GM12878 (cell line): ENCODE data around the gene HEG1. TPM values are rescaled to one million over a fixed set of nuclear protein-coding genes. Genes with fewer than 3 reads are reported as not detected.

ENCODE experiments used
- ATAC-seq: fragments of 200-7000 bp; cut with Tn5 transposase; 3 replicates; pipeline ENCODE4 v1.9.1; 2020; ENCODE audit warnings: mild to moderate bottlenecking, moderate library complexity
- BruUV-seq: library from RNA; stranded (reverse); fragments of 400-500 nt; replicated peaks from 2 replicates; lab custom pipeline; 2021; lab: Mats Ljungman, UMichigan
- CTCF ChIA-PET: fragments of 300-600 bp; sonication (Branson Sonifier 250); formaldehyde crosslinking; extraction: SDS; loops from one replicate; lab custom pipeline; 2021; ENCODE audit warnings: inconsistent platforms; lab: Yijun Ruan, JAX
- POLR2A ChIA-PET: fragments of 350-600 bp; formaldehyde crosslinking; extraction: SDS; loops from one replicate; lab custom pipeline; 2021; ENCODE audit warnings: inconsistent platforms; lab: Charles Lee
- RAD21 ChIA-PET: fragments of 300-600 bp; sonication (Branson Sonifier 250); formaldehyde crosslinking; loops from one replicate; lab custom pipeline; 2023; ENCODE audit warnings: antibody characterized with exemption; ENCODE audit not compliant: unreplicated experiment; lab: Charles Lee
- SMC1A ChIA-PET: fragments of 300-600 bp; sonication (Branson Sonifier 250); formaldehyde crosslinking; loops from one replicate; lab custom pipeline; 2023; ENCODE audit not compliant: unreplicated experiment, uncharacterized antibody; lab: Charles Lee
- DNase-seq: peaks from one replicate; pipeline ENCODE4 v3.0.0-alpha.2; 2011; ENCODE audit warnings: low read depth, low spot score
- FAIRE-seq: peaks from 3 replicates; lab custom pipeline; 2011; peaks lifted over from hg19 to GRCh38; lab: Jason Lieb, UNC
- H2AFZ ChIP-seq: 2 replicates; pipeline ENCODE4 v1.6.0; 2011; ENCODE audit warnings: low read depth, low read length, control low read depth; ENCODE audit not compliant: control insufficient read depth
- H3K27ac ChIP-seq: 2 replicates; pipeline ENCODE4 v1.5.1; 2011; ENCODE audit warnings: control low read depth; ENCODE audit not compliant: control insufficient read depth, insufficient read depth
- H3K27me3 ChIP-seq, 2 experiments: replicated peaks in 1 of 2; 2 replicates each; pipeline versions ENCODE4 v1.6.0 to v1.6.1; 2011; ENCODE audit warnings: low read length in 1 of 2; ENCODE audit not compliant: control insufficient read depth in 2 of 2, insufficient read depth in 2 of 2
- H3K36me3 ChIP-seq, 2 experiments: 2 replicates each; pipeline ENCODE4 v1.5.1; 2011; ENCODE audit warnings: low read length in 1 of 2; ENCODE audit not compliant: control insufficient read depth in 2 of 2, insufficient read depth in 2 of 2
- H3K4me1 ChIP-seq: 2 replicates; pipeline ENCODE4 v1.6.1; 2011; ENCODE audit warnings: mild to moderate bottlenecking, low read length, moderate library complexity, mixed read lengths; ENCODE audit not compliant: control insufficient read depth, insufficient read depth
- H3K4me2 ChIP-seq: 2 replicates; pipeline ENCODE4 v1.6.0; 2011; ENCODE audit warnings: control low read depth; ENCODE audit not compliant: control insufficient read depth, insufficient read depth
- H3K4me3 ChIP-seq: fragments of 200-600 bp; sonication (generic); 2 replicates; pipeline ENCODE4 v1.5.1; 2016
- H3K79me2 ChIP-seq: 2 replicates; pipeline ENCODE4 v1.6.0; 2011; ENCODE audit warnings: low read length; ENCODE audit not compliant: control insufficient read depth, insufficient read depth
- H3K9ac ChIP-seq: 2 replicates; pipeline ENCODE4 v1.8.0; 2011; ENCODE audit warnings: low read length, control low read depth, mixed read lengths; ENCODE audit not compliant: control insufficient read depth, insufficient read depth
- H3K9me3 ChIP-seq: replicated peaks from 3 replicates; pipeline ENCODE4 v1.5.1; 2011; ENCODE audit warnings: mild to moderate bottlenecking, low read length; ENCODE audit not compliant: control insufficient read depth, insufficient read depth
- H4K20me1 ChIP-seq: 2 replicates; pipeline ENCODE4 v1.6.0; 2011; ENCODE audit not compliant: control insufficient read depth, insufficient read depth
- CBX3 ChIP-seq: fragments of 200-600 bp; sonication (generic); IDR thresholded peaks from 2 replicates; pipeline ENCODE4 v1.6.1; 2016; ENCODE audit warnings: low read depth, borderline replicate concordance
- NR2C2 ChIP-seq: IDR thresholded peaks from 2 replicates; pipeline ENCODE4 v1.6.1; 2011; ENCODE audit warnings: borderline replicate concordance, low read depth; ENCODE audit not compliant: control insufficient read depth, insufficient read length
- RELA ChIP-seq: fragments of 450-650 bp; IDR thresholded peaks from 2 replicates; pipeline ENCODE4 v1.8.0; 2014; ENCODE audit warnings: borderline replicate concordance; ENCODE audit not compliant: partially characterized antibody
- WGBS: methylation state at CpG from one replicate; pipeline ENCODE4 v1.1.6; 2016; ENCODE audit warnings: low lambda C conversion rate; ENCODE audit not compliant: insufficient replicate concordance, insufficient coverage; ENCODE audit errors: missing lambda C conversion rate; 5-methylcytosine and 5-hydroxymethylcytosine counted together
- in situ Hi-C: fragments of 300-500 bp; cut with MboI; formaldehyde crosslinking; loops from 9 replicates; pipeline ENCODE4 v1.14.3; 2018; ENCODE audit warnings: mixed read lengths
- intact Hi-C: fragments of 100-400 bp; cut with micrococcal nuclease; formaldehyde crosslinking; loops from one replicate; pipeline ENCODE4 v1.14.2; 2022; ENCODE audit not compliant: unreplicated experiment
- polyA plus RNA-seq, 11 experiments: library from polyadenylated mRNA; depleted of rRNA in 4 of 11; unstranded in 6 of 11; stranded (reverse) in 5 of 11; fragments of >200 nt; fragmentation: Nextera tagmentation in 4 of 11; fragmentation: Illumina TruSeq in 1 of 11; extraction: Ambion mirVana in 4 of 11; extraction: Trizol in 1 of 11; gene quantifications; 1 replicate in 1 of 11; 2 replicates in 10 of 11; pipeline versions ENCODE4 v1.2.1 to v1.2.3, GENCODE V29; 2011 to 2016; ENCODE audit warnings: inconsistent platforms in 2 of 11, missing spikeins in 2 of 11, low read depth in 1 of 11
- total RNA-seq, 4 experiments: library from RNA; depleted of rRNA in 3 of 4; stranded (reverse); fragments of >200 nt in 3 of 4; fragmentation: Illumina TruSeq in 1 of 4; extraction: Trizol in 1 of 4; gene quantifications; 2 replicates each; pipeline versions ENCODE4 v1.2.1 to v1.2.3, GENCODE V29; 2013 to 2021
- TF ChIP-seq, protein P1 (sequence below): IDR thresholded peaks from 2 replicates; pipeline ENCODE4 v1.6.1; 2012; ENCODE audit warnings: low read length, inconsistent platforms

Gene HEG1
- total and polyA plus RNA-seq, 10 of the 15 experiments (the other 5 are each of a cell fraction or from before 2014, with no cell fraction given) = 2.2 to 32.1 (median 7.6) TPM

DNA sequence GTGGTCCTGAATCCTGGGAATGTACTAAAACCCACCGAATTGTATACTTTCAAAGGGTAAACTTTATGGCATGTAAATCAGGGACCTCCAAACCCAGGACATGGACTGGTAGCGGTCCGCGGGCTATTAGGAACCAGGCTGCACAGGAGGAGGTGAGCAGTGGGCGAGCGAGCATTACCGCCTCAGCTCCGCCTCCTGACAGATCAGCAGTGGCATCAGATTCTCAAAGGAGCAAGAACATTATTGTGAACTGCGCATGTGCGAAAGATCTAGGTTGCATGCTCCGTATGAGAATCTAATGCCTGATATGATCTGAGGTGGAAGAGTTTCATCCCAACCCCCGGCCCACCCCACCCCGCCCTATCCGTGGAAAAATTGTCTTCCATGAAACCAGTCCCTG lies 22.2 kb downstream of the HEG1 start:
- FAIRE-seq (no peak), ATAC-seq (no peak), DNase-seq (no peak)
- Histone ChIP-seq H3K27ac (no peak overlapping the region), H3K4me3 (no peak overlapping the region), H3K4me1 (peaks cover 11% of the 10 kb centered on the region), H4K20me1 (no peaks in the 10 kb centered on the region), H2AFZ (no peak overlapping the region), H3K9me3 (peaks cover 47% of the 10 kb centered on the region), H3K36me3 (peaks cover 7% of the 10 kb centered on the region in 2 experiments; a peak in 3 of 4 replicates), H3K4me2 (no peak overlapping the region), H3K27me3 (no peaks in the 10 kb centered on the region), H3K79me2 (peaks cover 31% of the 10 kb centered on the region), H3K9ac (no peak overlapping the region)
- in situ Hi-C loops = no loop called here
- TF ChIP-seq, protein P1, sequence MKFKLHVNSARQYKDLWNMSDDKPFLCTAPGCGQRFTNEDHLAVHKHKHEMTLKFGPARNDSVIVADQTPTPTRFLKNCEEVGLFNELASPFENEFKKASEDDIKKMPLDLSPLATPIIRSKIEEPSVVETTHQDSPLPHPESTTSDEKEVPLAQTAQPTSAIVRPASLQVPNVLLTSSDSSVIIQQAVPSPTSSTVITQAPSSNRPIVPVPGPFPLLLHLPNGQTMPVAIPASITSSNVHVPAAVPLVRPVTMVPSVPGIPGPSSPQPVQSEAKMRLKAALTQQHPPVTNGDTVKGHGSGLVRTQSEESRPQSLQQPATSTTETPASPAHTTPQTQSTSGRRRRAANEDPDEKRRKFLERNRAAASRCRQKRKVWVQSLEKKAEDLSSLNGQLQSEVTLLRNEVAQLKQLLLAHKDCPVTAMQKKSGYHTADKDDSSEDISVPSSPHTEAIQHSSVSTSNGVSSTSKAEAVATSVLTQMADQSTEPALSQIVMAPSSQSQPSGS = no peak
- CTCF ChIA-PET = interaction anchor here (0.8 to 1.7 kb wide), 6 partner anchors 9 to 133 kb away, joined by 3 to 5 read pairs (median 3); no protein-coding TSS in a partner anchor
- intact Hi-C loops = no loop called here
- 96% methylated on average over 14 of the region's 14 CpGs for WGBS
- BruUV-seq = no TSS peak
- POLR2A ChIA-PET = interaction anchor here (0.6 kb wide), 1 partner anchor 93 kb away, joined by 3 read pairs; no protein-coding TSS in a partner anchor
- RAD21 ChIA-PET = interaction anchor here (1.1 kb wide), 1 partner anchor 407 kb away, joined by 3 read pairs; no protein-coding TSS in a partner anchor
- SMC1A ChIA-PET = interaction anchor here (1.4 to 1.6 kb wide), 2 partner anchors 9 to 31 kb away, joined by 3 to 4 read pairs; no protein-coding TSS in a partner anchor

DNA sequence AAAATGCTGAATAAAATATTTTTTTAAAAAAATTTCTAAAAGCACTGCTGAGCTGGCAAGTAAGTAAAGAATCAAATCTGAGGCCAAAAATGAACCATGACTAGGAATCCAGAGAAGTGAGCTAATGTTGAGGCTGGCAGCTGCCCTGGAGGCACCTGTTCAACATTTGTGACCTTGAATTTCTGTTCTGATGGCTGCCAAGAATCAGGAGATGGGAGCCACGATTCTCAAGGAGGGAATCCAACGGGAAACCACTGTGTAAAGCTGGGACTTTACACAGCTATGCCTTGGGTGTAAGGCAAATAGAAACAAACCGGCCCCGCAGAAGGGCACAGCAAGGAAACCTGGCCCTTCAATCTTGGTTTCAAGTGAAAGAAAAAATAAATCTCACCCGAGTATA lies 22.7 kb downstream of the HEG1 start:
- WGBS = 90% methylated on average over 5 of the region's 5 CpGs
- in situ Hi-C loops = no loop called here

More for the DNA sequence above, 22.7 kb downstream of the HEG1 start:
- Histone ChIP-seq H3K4me3 (no peak overlapping the region), H4K20me1 (0 out of 2 replicates have a peak, but pooled peaks cover 2% of the 10 kb centered on the region), H3K4me1 (peaks cover 11% of the 10 kb centered on the region), H2AFZ (no peak overlapping the region), H3K9ac (no peak overlapping the region)
- intact Hi-C loops = no loop called here
- CTCF ChIA-PET = interaction anchor here (0.6 to 1.8 kb wide), 6 partner anchors 9 to 553 kb away, joined by 3 to 5 read pairs (median 3); no protein-coding TSS in a partner anchor
- SMC1A ChIA-PET = interaction anchor here (1.4 kb wide), 1 partner anchor 9 kb away, joined by 3 read pairs; no protein-coding TSS in a partner anchor
- BruUV-seq = no TSS peak
- ATAC-seq (no peak), FAIRE-seq (no peak)
- POLR2A ChIA-PET = interaction anchor here (0.6 kb wide), 1 partner anchor 93 kb away, joined by 3 read pairs; no protein-coding TSS in a partner anchor
- RAD21 ChIA-PET = interaction anchor here (1.1 kb wide), 1 partner anchor 408 kb away, joined by 3 read pairs; no protein-coding TSS in a partner anchor
- TF ChIP-seq CBX3 (no peak), RELA (no peak), NR2C2 (no peak)
- TF ChIP-seq, all 136 proteins: peak for 0
- H3K27ac ChIP-seq = no peak overlapping the region
- no peaks in the 10 kb centered on the region for H3K27me3 ChIP-seq
- no peak for DNase-seq
- H3K4me2 ChIP-seq = no peak overlapping the region
- peaks cover 42% of the 10 kb centered on the region for H3K9me3 ChIP-seq
- H3K36me3 ChIP-seq = peaks cover 9 to 12% of the 10 kb centered on the region in 2 experiments; a peak in 3 of 4 replicates
- peaks cover 27% of the 10 kb centered on the region for H3K79me2 ChIP-seq
